Brain microvascular endothelial cell (primary cell): ENCODE results near the gene BTN2A1.

Experiments used
- DNase-seq: peaks from one replicate; pipeline ENCODE4 v3.0.0-alpha.2; 2020
- H3K27ac ChIP-seq: fragments of 250-450 bp; sonication (Bioruptor Pico); 2 replicates; pipeline ENCODE4 v1.5.1; 2020; ENCODE audit warnings: mild to moderate bottlenecking, moderate library complexity
- H3K27me3 ChIP-seq: fragments of 250-450 bp; sonication (Bioruptor Pico); replicated peaks from 2 replicates; pipeline ENCODE4 v1.5.1; 2020; ENCODE audit warnings: mild to moderate bottlenecking
- H3K36me3 ChIP-seq: fragments of 250-450 bp; sonication (Bioruptor Pico); replicated peaks from 2 replicates; pipeline ENCODE4 v1.5.1; 2020; ENCODE audit warnings: mild to moderate bottlenecking
- H3K4me3 ChIP-seq: 2 replicates; pipeline ENCODE4 v1.5.1; 2011; ENCODE audit warnings: low read depth, mild to moderate bottlenecking, control low read depth, low read length, moderate library complexity
- in situ Hi-C: cut with HindIII; loops from 2 replicates; pipeline ENCODE4 v1.10.0; 2017; ENCODE audit warnings: low sequenced_read_pairs, low pct_ligation_motif_present
- TF ChIP-seq, protein P1 (sequence below): IDR thresholded peaks from 2 replicates; pipeline ENCODE4 v1.5.1; 2011; ENCODE audit warnings: low read depth, mild to moderate bottlenecking, moderate library complexity, low read length, control low read depth, inconsistent platforms; ENCODE audit errors: missing control alignments

Gene BTN2A1

DNA sequence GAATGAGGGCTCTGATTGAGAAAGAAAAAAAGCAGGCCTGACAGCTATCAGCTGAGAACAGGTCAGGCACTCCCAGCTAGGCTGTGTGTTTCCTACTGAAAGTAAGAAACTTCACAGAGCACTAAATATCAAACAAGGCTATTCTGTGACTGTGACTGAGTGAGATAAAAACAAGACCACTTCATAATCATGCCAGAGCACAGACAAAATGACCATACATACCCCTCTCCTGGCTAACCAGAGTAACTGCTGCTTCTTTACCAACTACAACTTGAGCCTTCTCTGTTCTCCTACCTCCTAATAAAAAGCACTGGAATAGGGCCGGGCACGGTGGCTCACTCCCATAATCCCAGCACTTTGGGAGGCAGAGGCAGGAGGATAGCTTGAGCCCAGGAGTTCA, 35.5 kb downstream of the BTN2A1 start:
- no peak for DNase-seq
- Histone ChIP-seq H3K27ac (no peak overlapping the region), H3K4me3 (no peak overlapping the region), H3K27me3 (no peaks in the 10 kb centered on the region), H3K36me3 (no peaks in the 10 kb centered on the region)
- TF ChIP-seq, protein P1, sequence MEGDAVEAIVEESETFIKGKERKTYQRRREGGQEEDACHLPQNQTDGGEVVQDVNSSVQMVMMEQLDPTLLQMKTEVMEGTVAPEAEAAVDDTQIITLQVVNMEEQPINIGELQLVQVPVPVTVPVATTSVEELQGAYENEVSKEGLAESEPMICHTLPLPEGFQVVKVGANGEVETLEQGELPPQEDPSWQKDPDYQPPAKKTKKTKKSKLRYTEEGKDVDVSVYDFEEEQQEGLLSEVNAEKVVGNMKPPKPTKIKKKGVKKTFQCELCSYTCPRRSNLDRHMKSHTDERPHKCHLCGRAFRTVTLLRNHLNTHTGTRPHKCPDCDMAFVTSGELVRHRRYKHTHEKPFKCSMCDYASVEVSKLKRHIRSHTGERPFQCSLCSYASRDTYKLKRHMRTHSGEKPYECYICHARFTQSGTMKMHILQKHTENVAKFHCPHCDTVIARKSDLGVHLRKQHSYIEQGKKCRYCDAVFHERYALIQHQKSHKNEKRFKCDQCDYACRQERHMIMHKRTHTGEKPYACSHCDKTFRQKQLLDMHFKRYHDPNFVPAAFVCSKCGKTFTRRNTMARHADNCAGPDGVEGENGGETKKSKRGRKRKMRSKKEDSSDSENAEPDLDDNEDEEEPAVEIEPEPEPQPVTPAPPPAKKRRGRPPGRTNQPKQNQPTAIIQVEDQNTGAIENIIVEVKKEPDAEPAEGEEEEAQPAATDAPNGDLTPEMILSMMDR, result peak; percentile 49
- in situ Hi-C loops, result no loop called here

DNA sequence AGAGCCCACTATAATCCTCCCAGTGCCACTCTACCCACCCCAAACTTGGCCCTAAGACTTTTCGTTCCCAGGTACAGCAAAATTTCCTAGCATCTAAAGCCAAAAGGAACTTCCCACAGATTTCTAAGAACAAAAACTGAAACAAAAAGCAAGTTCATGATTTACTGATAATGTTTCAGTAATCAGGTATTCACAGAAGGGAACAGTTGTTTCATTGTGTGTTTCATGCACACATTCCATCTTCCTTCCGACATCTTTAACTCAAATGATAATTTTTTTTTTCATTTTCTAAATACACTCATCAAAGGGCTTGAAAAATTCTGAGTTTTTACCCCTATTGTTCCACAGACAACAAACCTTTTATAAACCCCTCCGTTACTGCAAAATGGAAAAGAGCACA, 36.4 kb downstream of the BTN2A1 start:
- Histone ChIP-seq H3K36me3 (no peaks in the 10 kb centered on the region), H3K4me3 (no peak overlapping the region), H3K27me3 (no peaks in the 10 kb centered on the region), H3K27ac (no peak overlapping the region)
- in situ Hi-C loops, result no loop called here
- TF ChIP-seq, protein P1, result no peak
- DNase-seq, result no peak

DNA sequence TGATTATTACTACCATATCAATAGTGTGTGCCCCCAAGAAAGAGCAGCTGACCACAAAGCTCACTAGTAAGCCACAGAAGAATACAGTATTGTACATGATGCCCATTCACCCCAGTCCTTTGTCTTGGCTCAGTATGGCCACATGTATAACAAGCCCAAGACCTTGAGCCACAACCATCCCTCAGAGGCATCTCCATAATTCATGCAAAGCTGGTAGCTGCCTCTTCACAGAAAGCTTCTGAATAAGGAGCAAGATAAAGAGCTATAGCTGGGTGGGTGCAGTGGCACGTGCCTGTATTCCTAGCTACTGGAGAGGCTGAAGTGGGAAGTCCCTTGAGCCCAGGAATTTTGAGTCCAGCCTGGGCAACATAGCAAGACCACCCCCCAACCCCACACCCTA, 37.5 kb downstream of the BTN2A1 start:
- H3K36me3 ChIP-seq, result no peaks in the 10 kb centered on the region
- no peak overlapping the region for H3K4me3 ChIP-seq
- in situ Hi-C loops, result no loop called here
- no peaks in the 10 kb centered on the region for H3K27me3 ChIP-seq
- H3K27ac ChIP-seq, result no peak overlapping the region
- no peak for DNase-seq
- TF ChIP-seq, protein P1, result no peak

DNA sequence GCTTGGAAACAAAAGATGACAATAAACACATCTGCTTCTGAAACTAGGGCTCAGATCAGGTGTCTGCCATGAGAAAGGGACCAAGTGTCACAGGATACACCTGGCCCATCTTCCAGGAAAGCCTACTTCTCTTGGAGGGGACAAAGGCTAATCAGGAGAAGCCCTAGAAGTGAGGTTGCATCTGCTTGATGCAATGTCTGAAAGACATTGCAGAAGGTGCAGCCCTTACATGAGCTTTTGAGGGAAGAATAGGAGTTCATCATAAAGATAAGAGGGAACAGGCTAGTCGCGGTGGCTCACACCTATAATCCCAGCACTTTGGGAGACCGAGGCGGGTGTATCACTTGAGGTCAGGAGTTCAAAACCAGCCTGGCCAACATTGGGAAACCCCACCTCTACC, 39.9 kb downstream of the BTN2A1 start:
- Histone ChIP-seq H3K4me3 (no peak overlapping the region), H3K27me3 (peaks cover 16% of the 10 kb centered on the region), H3K36me3 (no peaks in the 10 kb centered on the region), H3K27ac (no peak overlapping the region)
- DNase-seq, result no peak
- in situ Hi-C loops, result no loop called here
- TF ChIP-seq, protein P1, result no peak

DNA sequence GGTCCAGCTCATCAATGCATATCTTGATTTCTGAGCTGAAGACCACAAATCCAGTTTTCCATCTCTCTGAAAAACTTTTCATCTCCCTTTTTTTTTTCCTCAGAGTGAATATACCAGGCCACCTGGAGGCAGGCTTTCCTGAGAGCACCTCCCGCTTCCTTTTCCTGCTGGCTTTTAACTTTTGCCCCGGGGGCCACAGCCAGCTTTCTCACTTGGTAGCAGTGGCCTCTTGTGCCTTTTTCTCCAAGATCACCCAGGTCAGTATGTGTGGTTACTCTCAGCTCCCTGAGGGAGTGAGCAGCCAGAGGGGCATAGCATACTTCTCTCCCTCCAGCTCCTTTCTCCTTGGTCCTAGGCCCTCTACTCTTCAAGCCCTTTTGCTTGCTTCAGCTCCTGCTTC, 42.3 kb downstream of the BTN2A1 start, which contains the start of gene BTN1A1:
BTN1A1 (plus strand) TSS at position 202 of the 400 bp plus-strand sequence. CDS start 984 bp downstream, outside the sequence.
- Histone ChIP-seq H3K36me3 (no peaks in the 10 kb centered on the region), H3K27ac (no peak within 1 kb of the TSS), H3K27me3 (peaks cover 19% of the 10 kb centered on the region), H3K4me3 (no peak within 1 kb of the TSS)
- no peak for DNase-seq
- in situ Hi-C loops, result no loop called here
- TF ChIP-seq, protein P1, result no peak

- TF ChIP-seq, protein P1, result no peak
- H3K27ac ChIP-seq, result no peak overlapping the region
- DNase-seq, result no peak
- in situ Hi-C loops, result no loop called here
- H3K36me3 ChIP-seq, result no peaks in the 10 kb centered on the region
- H3K4me3 ChIP-seq, result peak overlapping the region; percentile 39
- peaks cover 19% of the 10 kb centered on the region for H3K27me3 ChIP-seq
Observed at GRCh38 chr6:26501482-26501986, 43.8 kb downstream of the BTN2A1 start.
